Activated CD4-positive, CD25-positive, alpha-beta regulatory T cell treated with anti-CD3 and anti-CD28 coated beads, Interleukin-2, amount 50 U/mL, for 72 hours (primary cell): Measurements from ENCODE around the gene CDKN2B.

Experiments
- DNase-seq: peaks from one replicate; pipeline ENCODE4 v3.0.0; 2021

CDKN2B gene

DNA sequence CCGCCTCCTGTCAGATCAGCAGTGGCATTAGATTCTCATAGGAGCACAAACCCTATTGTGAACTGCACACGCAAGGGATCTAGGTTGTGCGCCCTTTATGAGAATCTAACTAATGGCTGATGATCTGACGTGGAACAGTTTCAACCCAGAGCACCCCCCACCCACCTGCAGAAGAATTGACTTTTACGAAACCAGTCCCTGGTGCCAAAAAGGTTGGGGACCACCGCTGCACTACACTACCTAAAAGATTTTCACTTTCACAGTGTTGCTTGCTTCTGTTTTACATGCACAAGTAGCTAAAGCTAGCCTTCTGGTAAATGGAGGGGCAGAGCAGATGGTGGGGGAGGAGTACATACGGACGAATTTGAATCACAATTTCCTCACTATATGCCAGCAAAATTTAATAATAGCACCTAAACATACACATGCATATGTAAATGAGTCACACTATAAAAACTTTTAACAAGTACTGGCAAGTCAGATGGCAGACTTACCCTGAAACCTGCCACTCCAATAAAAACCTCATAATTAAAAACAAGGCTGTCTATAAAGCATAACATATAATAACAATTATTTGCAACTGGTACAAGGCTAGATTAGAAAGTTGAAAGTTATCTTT, 24.0 kb upstream of the CDKN2B start:
- DNase-seq: no peak

DNA sequence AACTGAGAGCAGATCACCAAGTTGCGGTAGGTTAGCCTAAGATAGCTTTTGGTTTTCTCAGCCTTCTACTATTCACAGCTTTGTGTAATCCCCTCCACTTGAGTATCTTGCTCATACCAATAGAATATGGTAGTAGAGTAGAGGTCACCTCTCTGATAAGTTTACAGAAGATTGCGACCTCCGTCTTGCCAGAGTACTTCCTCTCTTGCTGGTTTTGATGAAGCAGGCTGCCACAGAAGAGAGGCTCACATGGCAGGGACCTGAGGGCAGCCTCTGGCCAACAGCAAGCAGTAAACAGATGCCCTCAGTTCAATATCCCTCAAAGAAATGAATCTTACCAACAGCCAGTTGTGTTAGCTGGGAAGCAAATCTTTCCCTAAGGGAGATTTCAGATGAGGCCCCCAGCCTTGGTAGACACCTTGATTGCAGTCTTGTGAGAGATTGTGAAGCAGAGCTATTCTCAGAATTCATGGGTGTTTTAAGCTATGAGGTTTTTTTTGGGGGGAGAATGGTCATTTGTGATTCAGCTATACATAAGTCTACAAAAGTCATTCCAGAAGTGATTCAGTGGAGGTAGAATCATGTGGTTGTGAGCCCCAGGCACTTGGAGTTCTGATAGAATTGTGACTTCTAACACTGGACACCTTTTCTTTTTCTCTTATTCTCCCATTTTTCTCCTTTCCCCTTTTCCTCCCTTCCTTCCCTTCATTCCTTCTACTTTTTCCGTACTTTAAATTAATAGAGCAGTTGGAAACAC, 22.7 kb upstream of the CDKN2B start:
- no peak for DNase-seq

DNA sequence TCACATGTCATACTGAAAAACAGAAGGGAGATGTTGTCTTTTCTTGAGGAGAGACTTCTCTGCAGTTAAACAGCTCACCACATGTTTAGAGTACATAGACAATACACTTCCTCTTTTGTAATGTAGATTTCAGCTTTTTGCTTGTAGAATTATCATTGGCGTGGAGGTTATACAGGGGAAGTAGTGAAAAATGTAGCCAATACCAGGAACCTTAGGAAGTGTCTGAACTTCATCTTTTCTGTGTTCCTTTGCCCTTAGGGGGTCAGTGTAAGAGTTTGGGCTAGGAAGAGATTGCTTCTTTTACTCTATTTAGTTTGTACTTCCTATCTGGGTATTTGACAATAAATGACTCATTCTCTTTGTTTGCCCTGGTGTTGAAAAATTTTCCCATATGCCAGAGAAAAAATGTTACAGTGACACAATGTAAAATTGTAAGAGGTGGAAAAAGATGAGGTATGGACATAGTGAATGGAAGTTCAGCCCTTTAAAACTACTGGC, 21.0 kb upstream of the CDKN2B start:
- DNase-seq: no peak

DNA sequence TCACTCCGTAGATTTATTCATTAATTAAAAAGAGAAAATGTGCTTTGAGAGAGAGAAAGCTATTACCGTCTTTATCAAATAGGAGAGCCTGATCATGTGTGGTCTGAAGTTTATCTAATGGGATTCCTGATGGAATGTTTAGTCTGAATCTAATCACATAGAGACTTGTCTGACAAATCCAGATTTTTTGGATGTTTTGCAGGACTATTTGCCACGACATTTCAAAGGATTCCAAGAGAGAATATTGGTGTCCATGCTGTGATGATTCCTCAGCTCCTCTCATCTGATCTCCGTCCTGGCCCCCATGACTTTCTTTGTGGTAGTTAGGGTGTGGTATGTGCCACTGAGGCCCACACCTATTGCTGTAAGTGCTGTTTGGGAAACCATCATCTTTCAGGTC, 20.1 kb upstream of the CDKN2B start:
- DNase-seq: no peak

DNA sequence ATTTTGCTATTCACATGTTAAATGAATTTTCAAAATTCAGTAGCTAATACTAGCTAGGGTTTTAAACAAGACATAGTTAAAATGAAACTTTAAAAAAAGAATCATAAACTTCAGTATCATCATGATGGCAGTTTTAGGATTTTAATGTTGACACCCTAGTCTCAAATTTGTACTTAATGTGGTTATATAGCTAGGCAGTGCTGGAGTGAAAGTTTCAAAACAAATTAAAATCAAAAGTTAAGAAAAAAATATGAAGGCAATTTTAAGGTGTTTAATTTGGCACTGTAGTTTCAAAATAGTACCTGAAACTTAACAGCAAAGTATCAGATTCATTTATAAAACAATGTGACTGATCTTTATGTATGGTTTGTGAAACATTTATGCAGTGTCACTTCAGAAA, 19.3 kb upstream of the CDKN2B start:
- no peak for DNase-seq

DNA sequence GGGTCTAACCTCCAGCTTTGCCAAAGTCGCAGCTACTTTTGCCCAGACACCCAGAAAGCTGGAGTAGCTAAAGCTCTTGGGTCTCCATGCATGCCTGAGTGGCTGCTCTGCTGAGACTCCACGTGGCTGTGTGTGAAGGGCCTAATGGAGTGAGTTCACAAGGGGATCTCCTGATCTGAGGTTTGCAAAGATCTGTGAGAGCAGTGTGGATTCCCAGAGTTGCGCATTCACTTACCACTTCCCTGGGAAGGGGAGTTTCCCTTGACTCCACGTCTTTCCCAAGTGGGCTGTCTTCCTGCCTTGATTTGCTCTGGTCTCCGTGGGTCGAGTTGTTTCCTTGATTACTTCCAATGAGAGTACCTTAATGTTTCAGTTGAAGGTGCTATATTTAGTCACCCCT, 17.6 kb upstream of the CDKN2B start:
- no peak for DNase-seq

DNA sequence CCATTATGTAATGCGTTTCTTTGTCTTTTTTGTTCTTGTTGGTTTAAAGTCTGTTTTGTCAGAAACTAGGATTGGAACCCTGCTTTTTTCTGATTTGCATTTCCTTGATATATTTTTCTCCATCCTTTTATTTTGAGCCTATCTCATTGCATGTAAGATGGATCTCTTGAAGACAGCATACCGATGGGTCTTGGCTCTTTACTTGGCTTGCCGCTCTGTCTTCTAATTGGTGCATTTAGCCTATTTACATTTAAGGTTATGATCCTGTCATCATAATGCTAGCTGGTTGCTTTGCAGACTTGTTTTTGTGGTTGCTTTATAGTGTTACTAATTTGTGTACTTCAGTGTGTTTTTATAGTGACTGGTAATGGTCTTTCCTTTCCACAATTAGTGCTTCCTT, 13.3 kb upstream of the CDKN2B start:
- no peak for DNase-seq

DNA sequence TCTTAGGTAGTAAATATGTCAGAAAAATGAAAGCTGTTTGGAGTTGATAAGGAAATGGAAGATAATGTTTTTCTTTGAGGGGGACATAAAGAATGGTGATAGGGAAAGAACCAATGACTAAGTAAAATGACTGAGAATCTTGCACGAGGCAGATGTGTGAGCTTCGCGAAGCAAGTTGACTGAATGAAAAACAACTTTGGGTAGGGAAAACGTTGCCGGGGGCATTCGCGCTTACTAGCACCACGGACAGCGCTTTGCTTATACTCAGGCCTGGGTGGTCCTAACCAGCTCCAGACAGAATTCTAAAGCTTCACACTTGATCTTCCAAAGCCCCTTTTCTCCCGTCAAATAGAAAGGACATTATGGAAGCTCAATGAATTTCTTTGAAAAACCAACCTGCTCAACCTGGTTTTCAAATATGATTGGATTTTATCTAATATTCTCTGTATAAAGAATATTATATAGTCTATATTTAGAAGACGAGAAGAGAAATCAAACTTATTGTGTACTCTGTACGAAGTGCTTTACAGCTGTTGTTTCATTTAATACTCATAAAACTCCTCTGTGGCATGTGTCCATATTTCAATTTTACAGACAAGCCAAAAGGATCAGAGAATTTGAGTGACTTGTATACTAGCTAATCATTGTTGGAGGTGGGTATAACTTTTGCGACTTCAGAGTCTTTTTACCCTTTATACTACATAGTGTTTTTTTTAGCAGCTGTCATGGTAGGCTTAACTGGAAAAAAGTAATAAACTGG, 1.9 kb upstream of the CDKN2B start:
- no peak for DNase-seq

DNA sequence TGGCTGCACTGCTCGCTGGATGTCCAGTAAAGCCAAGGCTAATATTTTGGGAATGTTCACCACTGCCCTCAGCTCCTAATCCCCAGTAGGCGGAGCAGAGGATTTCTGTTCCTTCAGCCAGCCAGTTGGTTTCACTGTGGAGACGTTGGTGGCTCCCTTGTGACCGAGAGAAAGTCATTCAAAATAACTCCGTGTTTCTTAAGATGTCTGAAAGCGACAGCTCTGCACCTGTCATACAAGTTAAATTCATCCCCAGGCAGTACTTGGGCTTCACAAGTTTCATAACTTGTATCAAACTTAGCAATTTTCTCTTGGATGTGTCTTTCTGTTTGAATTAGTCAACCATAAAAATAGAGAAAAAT, 382 bp upstream of the CDKN2B start:
- DNase-seq: no peak

DNA sequence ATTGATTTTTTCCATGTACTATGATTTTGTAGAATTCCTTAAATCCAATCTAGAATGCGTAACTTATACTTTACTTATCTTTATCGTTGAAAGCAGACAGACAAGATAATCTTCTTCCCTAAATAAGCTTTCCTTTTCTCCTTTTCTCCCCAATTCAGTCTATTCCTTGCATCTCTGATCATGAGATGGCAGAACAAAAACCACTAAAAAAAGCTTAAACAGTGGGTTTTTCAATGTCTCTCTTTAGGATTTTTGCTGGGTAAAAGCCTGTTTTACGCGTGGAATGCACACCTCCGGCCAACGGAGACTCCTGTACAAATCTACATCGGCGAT, 755 bp downstream of the CDKN2B start:
- no peak for DNase-seq

DNA sequence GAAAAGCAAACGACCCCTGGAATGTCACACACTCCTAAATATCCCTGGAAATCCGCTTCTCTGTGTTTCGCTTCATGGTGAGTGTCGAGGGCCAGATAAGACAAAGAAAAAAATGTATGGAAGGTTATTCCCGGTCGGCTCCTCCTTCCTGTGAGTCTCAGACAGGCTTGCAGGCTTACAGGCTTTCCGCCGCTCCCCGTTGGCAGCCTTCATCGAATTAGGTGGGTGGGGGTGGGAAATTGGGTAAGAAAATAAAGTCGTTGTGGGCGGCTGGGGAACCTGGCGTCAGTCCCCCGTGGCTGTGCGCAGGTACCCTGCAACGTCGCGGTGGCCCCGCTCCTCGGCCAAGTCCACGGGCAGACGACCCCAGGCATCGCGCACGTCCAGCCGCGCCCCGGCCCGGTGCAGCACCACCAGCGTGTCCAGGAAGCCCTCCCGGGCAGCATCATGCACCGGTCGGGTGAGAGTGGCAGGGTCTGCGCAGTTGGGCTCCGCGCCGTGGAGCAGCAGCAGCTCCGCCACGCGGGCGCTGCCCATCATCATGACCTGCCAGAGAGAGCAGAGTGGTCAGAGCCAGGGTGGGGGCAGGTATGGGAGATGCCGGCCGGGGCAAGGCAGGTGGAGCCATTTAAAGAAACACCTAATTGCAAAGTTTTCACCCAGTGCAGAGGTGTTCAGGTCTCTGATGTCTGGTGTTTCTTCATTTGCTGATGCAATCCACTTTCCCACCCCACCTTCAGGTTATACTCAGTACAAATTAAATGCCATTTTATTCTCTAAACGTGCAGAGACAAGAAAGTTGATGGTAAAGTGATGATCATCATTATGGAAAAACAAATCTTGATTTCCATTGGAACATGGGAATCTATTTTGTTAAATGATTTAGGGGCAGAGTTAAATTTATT, 3.2 kb downstream of the CDKN2B start:
- no peak for DNase-seq

DNA sequence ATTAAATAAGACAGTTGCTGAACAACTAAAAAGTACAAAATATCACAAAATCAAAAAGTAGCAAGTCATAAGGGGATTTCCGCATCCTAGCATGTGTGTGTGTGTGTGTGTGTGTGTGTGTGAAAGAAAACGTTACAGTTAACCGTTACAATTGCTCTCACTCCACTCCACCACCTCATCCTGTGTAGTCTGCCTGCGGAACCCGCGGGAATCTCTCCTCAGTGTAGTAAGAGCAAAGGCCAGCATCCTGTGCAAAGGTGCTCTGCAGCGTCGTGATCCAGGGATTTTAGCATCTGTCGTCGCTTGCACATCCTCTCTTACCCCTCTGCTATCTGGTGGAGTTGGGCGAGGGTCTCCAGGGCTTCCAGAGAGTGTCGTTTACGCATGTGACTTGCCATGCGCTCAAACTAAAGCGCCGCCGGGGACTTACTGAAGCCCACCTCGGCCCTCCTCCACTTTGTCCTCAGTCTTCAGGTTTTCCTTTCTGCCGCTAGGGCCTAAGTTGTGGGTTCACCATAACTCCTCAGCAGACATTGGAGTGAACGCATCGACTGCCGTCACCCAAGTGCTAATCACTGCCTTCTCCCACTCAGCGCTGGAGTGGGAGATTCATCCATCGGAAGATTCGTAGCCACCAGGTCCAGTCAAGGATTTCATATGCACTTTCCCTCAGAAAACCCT, 3.9 kb downstream of the CDKN2B start:
- DNase-seq: no peak

DNA sequence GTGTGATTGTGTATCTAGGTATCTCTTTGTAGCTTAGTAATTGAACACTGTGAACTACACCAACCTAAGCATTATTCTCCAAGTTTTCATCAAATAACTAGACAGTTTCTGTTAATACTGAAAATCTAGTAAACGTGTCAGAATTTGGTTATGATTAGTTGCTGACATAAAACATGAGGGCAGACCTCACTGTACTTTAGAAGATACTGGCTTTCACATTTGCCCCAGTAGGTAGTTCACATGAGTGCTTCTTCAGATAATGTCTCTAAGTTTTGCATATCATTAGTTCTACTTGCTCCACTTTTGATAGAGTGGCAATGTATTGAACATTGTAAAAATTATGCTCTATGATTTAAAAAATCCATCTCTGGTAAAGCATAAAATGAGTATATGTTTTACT, 7.1 kb downstream of the CDKN2B start:
- no peak for DNase-seq

DNA sequence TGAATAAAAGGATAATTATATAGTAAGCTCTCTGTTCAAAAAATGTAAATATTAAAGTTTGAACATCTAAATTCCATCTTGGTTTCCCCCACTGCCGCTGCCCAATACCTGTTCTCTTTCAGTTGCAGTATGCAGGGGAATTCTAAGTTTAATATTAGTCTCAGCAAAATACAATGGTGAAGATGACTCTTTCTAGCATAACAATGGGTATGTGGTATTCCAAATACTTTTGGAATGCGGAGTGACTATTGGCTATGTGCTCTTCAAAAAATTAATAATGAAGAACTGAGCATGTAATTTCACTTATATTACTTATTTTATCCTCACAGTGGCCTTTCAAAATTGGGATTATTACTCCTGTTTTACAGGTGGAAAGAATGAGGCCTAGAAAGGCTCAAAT, 11.1 kb downstream of the CDKN2B start:
- no peak for DNase-seq

DNA sequence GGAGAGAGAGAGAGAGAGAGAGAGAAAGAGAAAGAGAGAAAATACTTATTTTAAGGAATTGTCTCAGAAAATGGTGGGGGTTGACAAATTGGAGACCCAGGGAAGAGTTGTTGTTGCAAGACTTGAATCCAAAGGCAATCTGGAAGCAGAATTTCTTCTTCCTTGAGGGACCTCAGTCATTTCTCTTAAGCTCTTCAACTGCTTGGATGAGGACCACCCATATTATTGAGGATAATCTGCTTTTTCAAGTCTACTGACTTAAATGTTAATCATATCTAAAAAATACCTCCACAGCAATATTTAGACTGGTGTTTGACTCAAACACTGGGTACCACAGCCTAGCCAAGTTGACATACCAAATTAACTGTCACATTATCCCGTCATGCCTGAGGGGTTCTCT, 11.6 kb downstream of the CDKN2B start:
- no peak for DNase-seq

DNA sequence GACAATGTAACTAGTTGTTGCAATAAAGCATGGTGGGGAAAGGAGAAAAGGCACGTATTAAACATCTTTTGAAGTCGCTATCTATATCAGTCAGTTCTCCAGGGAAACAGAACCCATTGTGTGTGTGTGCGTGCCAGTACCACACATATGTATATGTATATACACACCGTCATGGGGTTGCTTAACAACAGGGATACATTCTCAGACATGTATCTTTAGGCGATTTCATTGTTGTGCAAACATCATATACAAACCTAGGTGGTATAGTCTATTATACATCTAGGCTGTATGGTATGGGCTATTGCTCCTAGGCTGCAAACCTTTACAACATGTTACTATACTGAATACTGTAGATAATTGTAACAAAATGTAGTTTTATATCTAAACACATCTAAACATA, 12.2 kb downstream of the CDKN2B start:
- DNase-seq: no peak

DNA sequence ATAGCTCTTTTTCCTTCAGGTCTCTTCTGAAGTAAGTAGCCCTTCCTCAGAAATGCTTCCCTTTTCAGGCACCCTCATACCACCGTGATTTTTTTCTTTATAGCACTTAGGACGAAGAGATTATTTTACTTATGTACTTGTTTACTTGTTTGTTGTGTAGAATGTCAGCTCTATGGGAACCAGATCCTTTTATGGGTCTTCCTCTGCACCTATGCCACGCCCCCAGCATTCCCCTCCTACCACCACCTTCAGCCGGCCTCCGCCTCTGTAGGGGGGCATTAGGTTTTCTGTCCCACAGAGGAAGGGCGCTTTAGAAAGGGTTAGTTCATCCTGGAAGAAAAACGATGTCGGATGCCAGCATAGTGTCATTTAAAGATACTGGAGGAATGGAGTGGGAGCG, 12.7 kb downstream of the CDKN2B start:
- no peak for DNase-seq

DNA sequence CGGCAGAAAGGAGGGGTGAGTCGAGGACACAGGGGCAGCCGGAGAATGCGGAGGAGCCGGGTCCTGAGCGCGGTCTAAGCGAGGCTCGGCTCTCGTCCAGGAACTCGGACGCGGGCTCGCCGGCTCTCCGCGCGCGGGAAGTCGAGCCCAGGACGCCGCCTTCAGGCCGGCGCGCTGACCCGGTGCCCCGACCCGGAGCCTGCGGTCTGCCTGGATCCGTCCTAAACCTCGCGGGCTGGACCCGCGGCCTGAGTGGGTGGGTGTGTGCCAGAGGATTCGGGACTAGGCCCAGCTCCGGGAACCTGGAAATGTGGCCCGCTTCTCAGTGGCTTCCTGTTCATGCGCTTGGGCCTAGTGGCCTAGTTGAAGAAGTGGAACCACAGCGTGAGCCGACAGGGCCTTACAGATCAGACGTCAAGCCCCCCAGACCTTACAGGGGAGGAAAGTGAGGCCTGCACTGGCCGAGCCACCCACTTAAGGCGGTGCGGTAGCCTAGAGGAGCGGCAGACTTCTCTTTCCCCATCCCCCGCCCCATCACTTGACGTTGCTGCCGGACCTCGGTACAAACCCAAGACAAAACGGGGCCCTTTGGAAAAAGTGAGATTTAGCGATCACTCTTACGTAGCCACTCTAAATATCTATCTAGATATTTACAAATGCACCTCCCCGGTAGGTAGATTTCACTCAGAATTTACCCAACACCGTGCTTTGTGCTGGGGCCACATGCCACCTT, 13.3 kb downstream of the CDKN2B start:
- no peak for DNase-seq

DNA sequence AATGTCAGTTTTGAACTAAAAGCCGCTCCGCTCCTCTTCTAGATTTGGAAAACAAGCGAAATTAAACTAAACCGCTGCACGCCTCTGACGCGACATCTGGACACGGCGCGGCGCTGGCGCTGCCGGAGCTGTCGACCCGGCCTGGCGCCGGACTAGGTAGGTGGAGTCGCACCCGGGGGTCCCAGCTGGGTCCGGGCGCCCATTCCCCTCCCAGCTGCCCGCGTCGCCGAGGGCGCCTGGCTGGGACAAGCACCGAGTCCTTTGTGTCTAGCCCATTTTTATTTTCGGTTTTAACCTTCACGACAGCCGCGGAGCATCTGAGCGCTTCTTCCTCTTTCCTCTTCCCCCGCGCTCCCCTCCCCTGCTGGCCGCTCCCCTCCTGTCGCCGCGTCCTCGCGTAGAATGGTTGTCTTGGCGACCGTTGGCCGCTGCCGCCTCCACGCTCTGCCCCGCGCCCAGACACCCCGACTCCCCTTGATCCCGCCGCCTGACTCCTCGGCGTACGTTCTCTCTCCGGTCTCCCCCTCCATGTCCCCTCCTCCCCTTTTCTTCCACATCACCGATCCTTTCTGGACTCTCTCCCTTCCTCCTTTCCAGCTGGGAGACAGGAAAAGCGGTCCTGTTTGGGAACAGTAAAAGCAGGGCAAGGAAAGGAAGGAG, 14.0 kb downstream of the CDKN2B start:
- peak; percentile 77 for DNase-seq

DNA sequence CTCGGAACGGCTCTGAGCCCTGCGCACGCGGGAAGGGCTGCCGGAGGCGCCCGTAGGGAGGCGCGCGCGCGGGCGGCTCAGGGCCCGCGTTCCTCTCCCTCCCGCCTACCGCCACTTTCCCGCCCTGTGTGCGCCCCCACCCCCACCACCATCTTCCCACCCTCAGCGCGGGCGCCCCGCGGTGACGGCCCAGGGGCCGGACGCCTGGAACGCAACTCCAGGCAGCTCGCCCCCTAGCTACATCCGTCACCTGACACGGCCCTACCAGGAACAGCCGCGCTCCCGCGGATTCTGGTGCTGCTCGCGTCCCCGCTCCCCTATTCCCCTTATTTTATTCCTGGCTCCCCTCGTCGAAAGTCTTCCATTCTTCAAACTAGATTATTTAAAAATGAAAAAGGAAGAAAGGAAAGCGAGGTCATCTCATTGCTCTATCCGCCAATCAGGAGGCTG, 14.5 kb downstream of the CDKN2B start, which contains the start of gene CDKN2B-AS1:
Gene CDKN2B-AS1 (plus strand): TSS at position 236 of the 450 bp plus-strand sequence.
- peak; percentile 52 for DNase-seq
